Mesendoderm (in vitro differentiated cells): Measurements from ENCODE around the gene RGS10.

ENCODE experiments used
- DNase-seq: peaks from one replicate; pipeline ENCODE4 v3.0.0; 2013
- H2AK5ac ChIP-seq: 2 replicates; pipeline ENCODE4 v1.6.1; 2013; ENCODE audit warnings: low read length, inconsistent platforms
- H2BK120ac ChIP-seq: 2 replicates; pipeline ENCODE4 v1.6.1; 2013; ENCODE audit warnings: low read depth, mild to moderate bottlenecking, low read length, moderate library complexity, mixed read lengths
- H2BK15ac ChIP-seq: replicated peaks from 2 replicates; pipeline ENCODE4 v1.6.1; 2013; ENCODE audit warnings: low read depth, mild to moderate bottlenecking, moderate library complexity
- H2BK5ac ChIP-seq: 2 replicates; pipeline ENCODE4 v1.6.1; 2013; ENCODE audit warnings: low read length, inconsistent platforms
- H3K18ac ChIP-seq: 2 replicates; pipeline ENCODE4 v1.6.1; 2013; ENCODE audit warnings: mild to moderate bottlenecking, low read length, mixed read lengths
- H3K23ac ChIP-seq: one replicate; pipeline ENCODE4 v1.6.1; 2013; ENCODE audit warnings: low read length
- H3K27ac ChIP-seq: 2 replicates; pipeline ENCODE4 v1.5.1; 2013; ENCODE audit warnings: low read depth, mild to moderate bottlenecking, inconsistent platforms, low read length, moderate library complexity
- H3K27me3 ChIP-seq: 2 replicates; pipeline ENCODE4 v1.6.1; 2013; ENCODE audit warnings: low read length, control low read depth, mild to moderate bottlenecking, inconsistent platforms; ENCODE audit not compliant: insufficient read depth, poor library complexity
- H3K36me3 ChIP-seq: 2 replicates; pipeline ENCODE4 v1.6.1; 2013; ENCODE audit warnings: low read length, inconsistent platforms; ENCODE audit not compliant: control insufficient read depth, insufficient read depth
- H3K4ac ChIP-seq: one replicate; pipeline ENCODE4 v1.6.1; 2013; ENCODE audit warnings: low read depth, mild to moderate bottlenecking, low read length, moderate library complexity
- H3K4me1 ChIP-seq: 2 replicates; pipeline ENCODE4 v1.6.1; 2013; ENCODE audit warnings: low read depth, low read length, inconsistent platforms; ENCODE audit not compliant: control insufficient read depth
- H3K4me2 ChIP-seq: 2 replicates; pipeline ENCODE4 v1.6.1; 2013; ENCODE audit warnings: low read length
- H3K4me3 ChIP-seq: 2 replicates; pipeline ENCODE4 v1.5.1; 2013; ENCODE audit warnings: mild to moderate bottlenecking, low read length
- H3K56ac ChIP-seq: one replicate; pipeline ENCODE4 v1.6.1; 2013; ENCODE audit warnings: low read length
- H3K79me1 ChIP-seq: 2 replicates; pipeline ENCODE4 v1.6.1; 2013; ENCODE audit warnings: low read length, inconsistent platforms
- H3K79me2 ChIP-seq: 2 replicates; pipeline ENCODE4 v1.6.1; 2013; ENCODE audit warnings: mild to moderate bottlenecking, low read length; ENCODE audit not compliant: control insufficient read depth, insufficient read depth
- H3K9ac ChIP-seq: 2 replicates; pipeline ENCODE4 v1.6.1; 2013; ENCODE audit warnings: low read length, inconsistent platforms
- H4K5ac ChIP-seq: one replicate; pipeline ENCODE4 v1.6.1; 2013; ENCODE audit warnings: low read length
- H4K8ac ChIP-seq: one replicate; pipeline ENCODE4 v1.6.1; 2013; ENCODE audit warnings: low read depth, mild to moderate bottlenecking, control low read depth, low read length, moderate library complexity
- WGBS: extraction: QIAGEN DNeasy Blood & Tissue Kit; methylation state at CpG from one replicate; pipeline ENCODE4 v1.1.7; 2013; ENCODE audit warnings: low lambda C conversion rate, missing lambda C conversion rate; ENCODE audit not compliant: insufficient coverage; ENCODE audit errors: extremely low coverage; 5-methylcytosine and 5-hydroxymethylcytosine counted together

RGS10 gene

GRCh38 chr10:119541046-119541445 lies 1.5 kb downstream of the RGS10 start:
- DNase-seq, result no peak
- no peak overlapping the region for H4K5ac ChIP-seq
- no peak overlapping the region for H3K56ac ChIP-seq
- peaks cover 4% of the 10 kb centered on the region for H3K4me1 ChIP-seq
- H2BK5ac ChIP-seq, result no peak overlapping the region
- no peak overlapping the region for H3K4ac ChIP-seq
- H3K23ac ChIP-seq, result no peak overlapping the region
- H3K27me3 ChIP-seq, result peaks cover 15% of the 10 kb centered on the region
- H3K9ac ChIP-seq, result no peak overlapping the region
- H4K8ac ChIP-seq, result no peak overlapping the region
- H2BK15ac ChIP-seq, result no peak overlapping the region
- no peak overlapping the region for H2BK120ac ChIP-seq
- no peaks in the 10 kb centered on the region for H3K79me2 ChIP-seq
- H3K79me1 ChIP-seq, result no peaks in the 10 kb centered on the region
- H3K27ac ChIP-seq, result no peak overlapping the region
- H3K18ac ChIP-seq, result no peak overlapping the region
- no peak overlapping the region for H3K4me2 ChIP-seq
- WGBS, result no CpG with 5 or more reads among the region's 6 CpGs
- no peak overlapping the region for H3K4me3 ChIP-seq
- no peak overlapping the region for H2AK5ac ChIP-seq
- no peaks in the 10 kb centered on the region for H3K36me3 ChIP-seq

DNA sequence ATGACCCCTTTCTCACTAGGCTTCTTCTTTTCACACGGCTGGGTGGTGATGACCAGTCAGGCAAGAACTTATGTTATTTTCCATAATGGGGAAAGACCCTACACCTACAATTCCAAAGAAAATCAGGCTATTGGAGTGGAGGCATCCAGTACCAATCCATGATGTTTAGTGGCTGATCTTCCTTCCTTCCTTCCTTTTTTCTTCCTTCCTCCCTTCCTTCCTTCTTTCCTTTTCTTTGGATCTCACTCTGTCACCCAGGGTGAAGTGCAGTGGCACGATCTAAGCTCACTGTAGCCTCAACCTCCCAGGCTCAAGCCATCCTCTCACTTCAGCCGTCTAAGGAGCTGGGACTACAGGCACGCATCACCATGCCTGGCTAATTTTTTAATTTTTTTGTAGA lies 2.5 kb downstream of the RGS10 start:
- no peaks in the 10 kb centered on the region for H3K36me3 ChIP-seq
- peaks cover 15% of the 10 kb centered on the region for H3K27me3 ChIP-seq
- H4K5ac ChIP-seq, result no peak overlapping the region
- no peaks in the 10 kb centered on the region for H3K79me2 ChIP-seq
- H3K56ac ChIP-seq, result no peak overlapping the region
- H3K23ac ChIP-seq, result no peak overlapping the region
- no peak overlapping the region for H3K4me2 ChIP-seq
- no peak overlapping the region for H3K18ac ChIP-seq
- no peak overlapping the region for H2BK5ac ChIP-seq
- no peak for DNase-seq
- H2BK15ac ChIP-seq, result no peak overlapping the region
- H3K9ac ChIP-seq, result no peak overlapping the region
- no CpG with 5 or more reads among the region's 4 CpGs for WGBS
- H4K8ac ChIP-seq, result no peak overlapping the region
- H2AK5ac ChIP-seq, result no peak overlapping the region
- peaks cover 4% of the 10 kb centered on the region for H3K4me1 ChIP-seq
- no peak overlapping the region for H3K4ac ChIP-seq
- H3K27ac ChIP-seq, result no peak overlapping the region
- no peak overlapping the region for H3K4me3 ChIP-seq
- H2BK120ac ChIP-seq, result no peak overlapping the region
- no peaks in the 10 kb centered on the region for H3K79me1 ChIP-seq

DNA sequence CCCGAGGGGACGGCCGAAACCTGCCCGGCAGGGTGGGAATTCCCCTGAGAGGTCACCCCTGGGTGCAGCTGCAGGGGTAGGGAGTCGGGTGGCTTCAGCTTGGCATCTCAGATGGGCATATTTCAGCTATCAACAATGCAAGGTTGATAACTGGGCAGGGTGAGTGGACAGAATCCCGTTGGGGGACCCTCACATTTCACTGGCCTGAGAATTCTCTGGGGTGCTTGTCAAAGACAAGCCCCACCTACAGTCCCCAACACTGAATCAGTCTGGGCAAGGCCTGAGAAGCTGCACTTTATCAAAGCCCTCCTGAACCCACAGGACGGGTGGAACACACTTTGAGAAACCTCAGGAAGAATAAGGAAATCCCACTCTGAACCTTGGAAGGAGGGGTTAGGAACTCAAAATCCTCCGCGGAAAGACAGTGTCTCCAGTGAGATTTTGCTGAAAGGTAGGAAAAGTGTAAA lies 3.1 kb downstream of the RGS10 start:
- H3K23ac ChIP-seq, result no peak overlapping the region
- H3K27me3 ChIP-seq, result peaks cover 15% of the 10 kb centered on the region
- peaks cover 4% of the 10 kb centered on the region for H3K4me1 ChIP-seq

DNA sequence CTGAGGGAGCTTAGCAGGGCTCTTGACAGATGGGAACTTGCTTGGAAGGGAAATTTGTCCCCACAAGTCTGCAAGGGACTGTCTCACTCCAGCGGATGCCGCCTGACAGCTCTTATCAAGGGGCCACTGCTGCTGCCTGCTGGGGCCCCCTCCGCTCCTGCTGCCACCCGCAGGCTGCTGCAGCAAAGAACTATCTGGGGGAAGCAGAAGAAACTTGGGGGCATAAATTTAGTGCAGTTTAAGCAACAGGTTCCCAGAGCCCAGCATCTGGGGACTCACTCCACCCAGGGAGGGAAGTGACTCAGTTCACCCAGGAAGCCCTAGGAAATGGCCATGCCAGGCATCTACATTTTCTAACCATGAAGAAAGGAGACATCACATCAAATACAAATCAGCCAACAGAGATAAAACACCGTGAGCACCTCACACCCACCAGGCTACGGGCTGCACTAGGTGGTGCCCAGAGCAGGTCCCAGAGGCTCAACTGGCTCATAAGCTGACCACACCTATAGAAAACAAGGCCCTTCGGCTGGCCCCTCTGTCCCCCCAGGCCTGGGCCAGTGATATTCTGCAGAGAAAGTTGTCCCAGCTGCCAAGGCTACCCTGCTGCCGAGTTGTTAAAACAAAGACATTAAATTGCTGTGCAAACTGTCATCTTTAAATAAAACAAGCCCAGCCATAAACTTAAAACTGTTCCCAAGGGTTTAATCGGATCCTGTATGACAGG lies 3.7 kb downstream of the RGS10 start:
- Histone ChIP-seq H3K4me1 (peaks cover 2% of the 10 kb centered on the region), H2BK15ac (no peak overlapping the region), H4K8ac (no peak overlapping the region), H4K5ac (no peak overlapping the region), H3K27me3 (peaks cover 14% of the 10 kb centered on the region), H2BK120ac (no peak overlapping the region), H3K9ac (no peak overlapping the region), H3K4me3 (no peak overlapping the region), H3K79me1 (no peaks in the 10 kb centered on the region), H3K4ac (no peak overlapping the region), H3K79me2 (no peaks in the 10 kb centered on the region), H3K36me3 (no peaks in the 10 kb centered on the region), H3K56ac (no peak overlapping the region), H2AK5ac (no peak overlapping the region), H3K18ac (no peak overlapping the region), H3K4me2 (no peak overlapping the region), H3K27ac (no peak overlapping the region), H2BK5ac (no peak overlapping the region), H3K23ac (no peak overlapping the region)
- WGBS, result no CpG with 5 or more reads among the region's 9 CpGs
- no peak for DNase-seq

More for the DNA sequence above, 3.1 kb downstream of the RGS10 start:
- Histone ChIP-seq H3K9ac (no peak overlapping the region), H3K4me2 (no peak overlapping the region), H3K56ac (no peak overlapping the region), H3K4me3 (no peak overlapping the region), H3K4ac (no peak overlapping the region), H3K18ac (no peak overlapping the region), H4K5ac (no peak overlapping the region), H2BK5ac (no peak overlapping the region), H2BK120ac (no peak overlapping the region), H2BK15ac (no peak overlapping the region), H3K36me3 (no peaks in the 10 kb centered on the region), H3K79me2 (no peaks in the 10 kb centered on the region), H2AK5ac (no peak overlapping the region), H4K8ac (no peak overlapping the region), H3K27ac (no peak overlapping the region), H3K79me1 (no peaks in the 10 kb centered on the region)
- no peak for DNase-seq
- no CpG with 5 or more reads among the region's 9 CpGs for WGBS

DNA sequence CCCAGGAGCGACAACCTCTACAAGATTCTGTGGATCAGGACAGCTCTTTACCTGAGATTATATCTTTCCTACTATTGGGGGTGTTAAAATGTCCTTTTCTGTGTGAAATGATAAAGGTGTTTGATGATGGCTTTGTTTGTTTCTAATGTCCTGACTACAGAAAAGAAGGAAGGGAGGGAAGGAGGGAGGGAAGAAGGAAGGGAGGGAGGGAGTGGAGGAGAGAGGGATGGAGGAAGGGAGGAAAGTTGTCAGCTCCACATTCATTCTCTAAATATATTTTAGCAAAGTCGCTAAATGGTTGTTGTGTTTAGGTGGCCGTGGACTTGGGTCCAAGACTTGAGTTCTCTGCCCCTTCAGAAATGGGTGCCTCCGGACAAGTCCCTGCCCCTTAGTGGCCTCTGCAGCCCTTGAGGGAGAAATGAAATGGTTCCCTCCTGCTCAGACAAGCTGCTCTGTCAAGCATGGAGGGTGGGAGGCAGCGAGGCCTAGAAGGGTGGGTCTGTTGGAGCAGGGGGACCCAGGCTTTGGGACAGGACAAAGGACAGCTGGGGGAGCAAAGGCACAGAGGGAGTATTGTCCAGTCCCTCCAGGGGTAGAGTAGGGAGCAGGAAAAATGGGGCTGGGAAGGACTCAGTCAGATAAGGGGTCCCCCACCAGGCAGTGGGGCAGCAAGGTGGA lies 4.4 kb downstream of the RGS10 start:
- Histone ChIP-seq H2BK15ac (no peak overlapping the region), H3K4me1 (peaks cover 2% of the 10 kb centered on the region), H2AK5ac (no peak overlapping the region), H3K18ac (no peak overlapping the region), H4K5ac (no peak overlapping the region), H3K4ac (no peak overlapping the region), H2BK120ac (no peak overlapping the region), H3K4me3 (no peak overlapping the region), H3K79me2 (no peaks in the 10 kb centered on the region), H3K27me3 (peaks cover 13% of the 10 kb centered on the region), H3K4me2 (no peak overlapping the region), H3K23ac (no peak overlapping the region), H2BK5ac (no peak overlapping the region), H3K56ac (no peak overlapping the region), H3K79me1 (no peaks in the 10 kb centered on the region), H3K9ac (no peak overlapping the region), H4K8ac (no peak overlapping the region), H3K27ac (no peak overlapping the region), H3K36me3 (no peaks in the 10 kb centered on the region)
- WGBS, result no CpG with 5 or more reads among the region's 5 CpGs
- DNase-seq, result no peak
